Measurements from ENCODE around the gene ZBTB38. TPM values are rescaled to one million over a fixed set of nuclear protein-coding genes. Genes with fewer than 3 reads are reported as not detected.

The ZBTB38 gene
- total RNA-seq, 1 donor from 2014 or later = 41.8 TPM

- H3K4me1 Mint-ChIP-seq (ENCODE audit: unreplicated experiment) = peaks cover 3% of the 10 kb centered on the region
- TF ChIP-seq, protein P1, sequence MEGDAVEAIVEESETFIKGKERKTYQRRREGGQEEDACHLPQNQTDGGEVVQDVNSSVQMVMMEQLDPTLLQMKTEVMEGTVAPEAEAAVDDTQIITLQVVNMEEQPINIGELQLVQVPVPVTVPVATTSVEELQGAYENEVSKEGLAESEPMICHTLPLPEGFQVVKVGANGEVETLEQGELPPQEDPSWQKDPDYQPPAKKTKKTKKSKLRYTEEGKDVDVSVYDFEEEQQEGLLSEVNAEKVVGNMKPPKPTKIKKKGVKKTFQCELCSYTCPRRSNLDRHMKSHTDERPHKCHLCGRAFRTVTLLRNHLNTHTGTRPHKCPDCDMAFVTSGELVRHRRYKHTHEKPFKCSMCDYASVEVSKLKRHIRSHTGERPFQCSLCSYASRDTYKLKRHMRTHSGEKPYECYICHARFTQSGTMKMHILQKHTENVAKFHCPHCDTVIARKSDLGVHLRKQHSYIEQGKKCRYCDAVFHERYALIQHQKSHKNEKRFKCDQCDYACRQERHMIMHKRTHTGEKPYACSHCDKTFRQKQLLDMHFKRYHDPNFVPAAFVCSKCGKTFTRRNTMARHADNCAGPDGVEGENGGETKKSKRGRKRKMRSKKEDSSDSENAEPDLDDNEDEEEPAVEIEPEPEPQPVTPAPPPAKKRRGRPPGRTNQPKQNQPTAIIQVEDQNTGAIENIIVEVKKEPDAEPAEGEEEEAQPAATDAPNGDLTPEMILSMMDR (IDR thresholded peaks at IDR 0.05) = no peak
- no peak for DNase-seq (ENCODE audit: extremely low spot score, unreplicated experiment)
- H3K4me3 Mint-ChIP-seq (ENCODE audit: unreplicated experiment) = no peak overlapping the region
- peaks cover 2% of the 10 kb centered on the region for H3K36me3 Mint-ChIP-seq (ENCODE audit: unreplicated experiment)
- no peaks in the 10 kb centered on the region for H3K9me3 Mint-ChIP-seq (ENCODE audit: unreplicated experiment)
- H3K27ac Mint-ChIP-seq (ENCODE audit: unreplicated experiment) = no peak overlapping the region
- H3K27me3 Mint-ChIP-seq (ENCODE audit: unreplicated experiment) = peaks cover 15% of the 10 kb centered on the region
Measured at GRCh38 chr3:141350666-141351065, 17.6 kb upstream of the ZBTB38 start.

GRCh38 chr3:141352262-141352984 is 15.9 kb upstream of the ZBTB38 start:
- TF ChIP-seq, protein P1 (IDR thresholded peaks at IDR 0.05) = no peak
- no peak for DNase-seq (ENCODE audit: extremely low spot score, unreplicated experiment)
- Mint-ChIP-seq H3K4me1 (ENCODE audit: unreplicated experiment) (no peaks in the 10 kb centered on the region), H3K27me3 (ENCODE audit: unreplicated experiment) (peaks cover 22% of the 10 kb centered on the region), H3K36me3 (ENCODE audit: unreplicated experiment) (peaks cover 2% of the 10 kb centered on the region), H3K9me3 (ENCODE audit: unreplicated experiment) (no peaks in the 10 kb centered on the region), H3K4me3 (ENCODE audit: unreplicated experiment) (no peak overlapping the region), H3K27ac (ENCODE audit: unreplicated experiment) (no peak overlapping the region)

- DNase-seq (ENCODE audit: extremely low spot score, unreplicated experiment) = no peak
- peaks cover 22% of the 10 kb centered on the region for H3K27me3 Mint-ChIP-seq (ENCODE audit: unreplicated experiment)
- no peak overlapping the region for H3K27ac Mint-ChIP-seq (ENCODE audit: unreplicated experiment)
- H3K4me1 Mint-ChIP-seq (ENCODE audit: unreplicated experiment) = no peaks in the 10 kb centered on the region
- H3K4me3 Mint-ChIP-seq (ENCODE audit: unreplicated experiment) = no peak overlapping the region
- TF ChIP-seq, protein P1 (IDR thresholded peaks at IDR 0.05) = no peak
- H3K36me3 Mint-ChIP-seq (ENCODE audit: unreplicated experiment) = no peaks in the 10 kb centered on the region
- H3K9me3 Mint-ChIP-seq (ENCODE audit: unreplicated experiment) = no peaks in the 10 kb centered on the region
Measured at GRCh38 chr3:141353652-141354495, 14.4 kb upstream of the ZBTB38 start.

- H3K4me1 Mint-ChIP-seq (ENCODE audit: unreplicated experiment) = no peaks in the 10 kb centered on the region
- H3K27ac Mint-ChIP-seq (ENCODE audit: unreplicated experiment) = no peak overlapping the region
- DNase-seq (ENCODE audit: extremely low spot score, unreplicated experiment) = no peak
- no peaks in the 10 kb centered on the region for H3K36me3 Mint-ChIP-seq (ENCODE audit: unreplicated experiment)
- TF ChIP-seq, protein P1 (IDR thresholded peaks at IDR 0.05) = no peak
- peaks cover 22% of the 10 kb centered on the region for H3K27me3 Mint-ChIP-seq (ENCODE audit: unreplicated experiment)
- H3K9me3 Mint-ChIP-seq (ENCODE audit: unreplicated experiment) = no peaks in the 10 kb centered on the region
- no peak overlapping the region for H3K4me3 Mint-ChIP-seq (ENCODE audit: unreplicated experiment)
Measured at GRCh38 chr3:141354517-141354916, 13.8 kb upstream of the ZBTB38 start.

- no peaks in the 10 kb centered on the region for H3K36me3 Mint-ChIP-seq (ENCODE audit: unreplicated experiment)
- no peaks in the 10 kb centered on the region for H3K4me1 Mint-ChIP-seq (ENCODE audit: unreplicated experiment)
- no peak overlapping the region for H3K4me3 Mint-ChIP-seq (ENCODE audit: unreplicated experiment)
- no peak overlapping the region for H3K27ac Mint-ChIP-seq (ENCODE audit: unreplicated experiment)
- H3K9me3 Mint-ChIP-seq (ENCODE audit: unreplicated experiment) = no peaks in the 10 kb centered on the region
- TF ChIP-seq, protein P1 (IDR thresholded peaks at IDR 0.05) = no peak
- H3K27me3 Mint-ChIP-seq (ENCODE audit: unreplicated experiment) = peaks cover 22% of the 10 kb centered on the region
- no peak for DNase-seq (ENCODE audit: extremely low spot score, unreplicated experiment)
Measured at GRCh38 chr3:141355242-141355641, 13.1 kb upstream of the ZBTB38 start.

Measured in osteocyte (in vitro differentiated cells).